ENCODE measurements around the gene LBH. TPM values are rescaled to one million over a fixed set of nuclear protein-coding genes. Genes with fewer than 3 reads are reported as not detected.

The LBH gene
- total and polyA plus RNA-seq, 2 experiments from 2014 or later: 17.5 to 30.3 TPM

DNA sequence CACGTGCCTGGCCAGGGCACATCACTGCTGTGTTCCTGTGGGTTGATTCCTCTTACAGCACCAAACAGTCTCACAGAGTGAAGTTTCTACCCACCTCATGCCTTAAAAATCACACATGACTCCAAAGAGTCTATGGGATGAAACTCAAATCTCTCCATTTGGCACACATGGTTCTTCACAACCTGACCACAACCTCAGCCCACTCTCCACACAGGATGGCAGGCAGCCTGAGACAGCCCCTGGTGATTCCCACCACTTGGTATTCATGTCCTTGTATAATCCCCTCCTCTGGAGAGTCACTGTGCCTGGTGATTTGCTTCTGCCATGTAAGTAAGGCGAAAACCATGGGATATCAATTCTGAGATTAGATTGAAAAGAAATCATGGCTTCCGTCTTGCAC is 46.2 kb downstream of the LBH start:
- H3K4me1 Mint-ChIP-seq: no peaks in the 10 kb centered on the region; the same call in 2 of the 3 replicates
- ATAC-seq (no peak), DNase-seq (ENCODE audit: low spot score) (no peak)
- Histone ChIP-seq H3K36me3 (ENCODE audit: insufficient read depth) (no peaks in the 10 kb centered on the region), H3K79me2 (replicated peaks; ENCODE audit: insufficient read depth) (no peaks in the 10 kb centered on the region), H3K4me1 (ENCODE audit: insufficient read depth) (no peaks in the 10 kb centered on the region), H3F3A (replicated peaks; ENCODE audit: low read depth) (no peaks in the 10 kb centered on the region), H3K27ac (ENCODE audit: low read depth) (no peak overlapping the region), H3K4me2 (no peak overlapping the region), H3K27me3 (ENCODE audit: insufficient read depth) (no peaks in the 10 kb centered on the region), H2AFZ (no peak overlapping the region), H4K20me1 (replicated peaks; ENCODE audit: insufficient read depth) (no peaks in the 10 kb centered on the region), H3K9me2 (ENCODE audit: insufficient read depth) (peaks cover 6% of the 10 kb centered on the region; the same call in 1 of the 2 replicates), H3K4me3 (no peak overlapping the region)
- H3K27ac Mint-ChIP-seq: no peak overlapping the region
- peaks cover 3% of the 10 kb centered on the region for H3K27me3 Mint-ChIP-seq (ENCODE audit: insufficient read depth, low read depth, poor library complexity)
- no peak overlapping the region for H3K4me3 Mint-ChIP-seq
- H3K36me3 Mint-ChIP-seq (ENCODE audit: low read depth): no peaks in the 10 kb centered on the region; the same call in 2 of the 3 replicates
- no peaks in the 10 kb centered on the region; the same call in 2 of the 3 replicates for H3K9me3 Mint-ChIP-seq
- no peak for TF ChIP-seq EZH2phosphoT487 (IDR thresholded peaks at IDR 0.05; ENCODE audit: unreplicated experiment)
- TF ChIP-seq REST (IDR thresholded peaks at IDR 0.05; ENCODE audit: unreplicated experiment): no peak
- TF ChIP-seq, protein P1, sequence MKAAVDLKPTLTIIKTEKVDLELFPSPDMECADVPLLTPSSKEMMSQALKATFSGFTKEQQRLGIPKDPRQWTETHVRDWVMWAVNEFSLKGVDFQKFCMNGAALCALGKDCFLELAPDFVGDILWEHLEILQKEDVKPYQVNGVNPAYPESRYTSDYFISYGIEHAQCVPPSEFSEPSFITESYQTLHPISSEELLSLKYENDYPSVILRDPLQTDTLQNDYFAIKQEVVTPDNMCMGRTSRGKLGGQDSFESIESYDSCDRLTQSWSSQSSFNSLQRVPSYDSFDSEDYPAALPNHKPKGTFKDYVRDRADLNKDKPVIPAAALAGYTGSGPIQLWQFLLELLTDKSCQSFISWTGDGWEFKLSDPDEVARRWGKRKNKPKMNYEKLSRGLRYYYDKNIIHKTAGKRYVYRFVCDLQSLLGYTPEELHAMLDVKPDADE (IDR thresholded peaks at IDR 0.05): no peak

DNA sequence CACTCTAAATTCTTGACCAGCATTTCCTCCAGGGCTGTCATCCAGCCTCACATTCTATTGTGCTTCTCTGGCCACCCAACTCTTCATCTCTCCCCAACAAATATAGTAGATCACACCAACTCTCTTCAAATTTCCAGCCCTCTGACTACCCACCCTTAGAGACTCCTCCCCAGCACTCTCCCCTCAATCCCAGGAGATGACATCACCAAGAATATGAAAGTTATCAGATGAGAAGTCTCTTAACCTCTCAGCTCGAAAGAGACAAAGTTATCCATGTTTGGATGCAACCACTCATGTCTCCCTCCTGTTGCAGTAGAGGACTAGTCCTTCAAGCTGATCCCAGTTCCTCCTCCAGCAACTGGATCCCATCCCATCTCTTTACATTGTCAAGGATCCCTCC is 47.1 kb downstream of the LBH start:
- Histone ChIP-seq H3K4me1 (ENCODE audit: insufficient read depth) (no peaks in the 10 kb centered on the region), H2AFZ (no peak overlapping the region), H3K79me2 (replicated peaks; ENCODE audit: insufficient read depth) (no peaks in the 10 kb centered on the region), H3K4me3 (no peak overlapping the region), H3K27me3 (ENCODE audit: insufficient read depth) (no peaks in the 10 kb centered on the region), H3K27ac (ENCODE audit: low read depth) (no peak overlapping the region), H3K36me3 (ENCODE audit: insufficient read depth) (no peaks in the 10 kb centered on the region), H4K20me1 (replicated peaks; ENCODE audit: insufficient read depth) (no peaks in the 10 kb centered on the region), H3K4me2 (no peak overlapping the region), H3K9me2 (ENCODE audit: insufficient read depth) (peaks cover 6% of the 10 kb centered on the region; the same call in 1 of the 2 replicates), H3F3A (replicated peaks; ENCODE audit: low read depth) (no peaks in the 10 kb centered on the region)
- H3K4me1 Mint-ChIP-seq: no peaks in the 10 kb centered on the region; the same call in 2 of the 3 replicates
- no peak overlapping the region for H3K4me3 Mint-ChIP-seq
- H3K27me3 Mint-ChIP-seq (ENCODE audit: insufficient read depth, low read depth, poor library complexity): peaks cover 3% of the 10 kb centered on the region
- H3K27ac Mint-ChIP-seq: no peak overlapping the region
- DNase-seq (ENCODE audit: low spot score) (no peak), ATAC-seq (no peak)
- H3K9me3 Mint-ChIP-seq: no peaks in the 10 kb centered on the region; the same call in 2 of the 3 replicates
- no peaks in the 10 kb centered on the region; the same call in 2 of the 3 replicates for H3K36me3 Mint-ChIP-seq (ENCODE audit: low read depth)
- no peak for TF ChIP-seq NANOG (IDR thresholded peaks at IDR 0.05; ENCODE audit: borderline replicate concordance)
- TF ChIP-seq, protein P2, sequence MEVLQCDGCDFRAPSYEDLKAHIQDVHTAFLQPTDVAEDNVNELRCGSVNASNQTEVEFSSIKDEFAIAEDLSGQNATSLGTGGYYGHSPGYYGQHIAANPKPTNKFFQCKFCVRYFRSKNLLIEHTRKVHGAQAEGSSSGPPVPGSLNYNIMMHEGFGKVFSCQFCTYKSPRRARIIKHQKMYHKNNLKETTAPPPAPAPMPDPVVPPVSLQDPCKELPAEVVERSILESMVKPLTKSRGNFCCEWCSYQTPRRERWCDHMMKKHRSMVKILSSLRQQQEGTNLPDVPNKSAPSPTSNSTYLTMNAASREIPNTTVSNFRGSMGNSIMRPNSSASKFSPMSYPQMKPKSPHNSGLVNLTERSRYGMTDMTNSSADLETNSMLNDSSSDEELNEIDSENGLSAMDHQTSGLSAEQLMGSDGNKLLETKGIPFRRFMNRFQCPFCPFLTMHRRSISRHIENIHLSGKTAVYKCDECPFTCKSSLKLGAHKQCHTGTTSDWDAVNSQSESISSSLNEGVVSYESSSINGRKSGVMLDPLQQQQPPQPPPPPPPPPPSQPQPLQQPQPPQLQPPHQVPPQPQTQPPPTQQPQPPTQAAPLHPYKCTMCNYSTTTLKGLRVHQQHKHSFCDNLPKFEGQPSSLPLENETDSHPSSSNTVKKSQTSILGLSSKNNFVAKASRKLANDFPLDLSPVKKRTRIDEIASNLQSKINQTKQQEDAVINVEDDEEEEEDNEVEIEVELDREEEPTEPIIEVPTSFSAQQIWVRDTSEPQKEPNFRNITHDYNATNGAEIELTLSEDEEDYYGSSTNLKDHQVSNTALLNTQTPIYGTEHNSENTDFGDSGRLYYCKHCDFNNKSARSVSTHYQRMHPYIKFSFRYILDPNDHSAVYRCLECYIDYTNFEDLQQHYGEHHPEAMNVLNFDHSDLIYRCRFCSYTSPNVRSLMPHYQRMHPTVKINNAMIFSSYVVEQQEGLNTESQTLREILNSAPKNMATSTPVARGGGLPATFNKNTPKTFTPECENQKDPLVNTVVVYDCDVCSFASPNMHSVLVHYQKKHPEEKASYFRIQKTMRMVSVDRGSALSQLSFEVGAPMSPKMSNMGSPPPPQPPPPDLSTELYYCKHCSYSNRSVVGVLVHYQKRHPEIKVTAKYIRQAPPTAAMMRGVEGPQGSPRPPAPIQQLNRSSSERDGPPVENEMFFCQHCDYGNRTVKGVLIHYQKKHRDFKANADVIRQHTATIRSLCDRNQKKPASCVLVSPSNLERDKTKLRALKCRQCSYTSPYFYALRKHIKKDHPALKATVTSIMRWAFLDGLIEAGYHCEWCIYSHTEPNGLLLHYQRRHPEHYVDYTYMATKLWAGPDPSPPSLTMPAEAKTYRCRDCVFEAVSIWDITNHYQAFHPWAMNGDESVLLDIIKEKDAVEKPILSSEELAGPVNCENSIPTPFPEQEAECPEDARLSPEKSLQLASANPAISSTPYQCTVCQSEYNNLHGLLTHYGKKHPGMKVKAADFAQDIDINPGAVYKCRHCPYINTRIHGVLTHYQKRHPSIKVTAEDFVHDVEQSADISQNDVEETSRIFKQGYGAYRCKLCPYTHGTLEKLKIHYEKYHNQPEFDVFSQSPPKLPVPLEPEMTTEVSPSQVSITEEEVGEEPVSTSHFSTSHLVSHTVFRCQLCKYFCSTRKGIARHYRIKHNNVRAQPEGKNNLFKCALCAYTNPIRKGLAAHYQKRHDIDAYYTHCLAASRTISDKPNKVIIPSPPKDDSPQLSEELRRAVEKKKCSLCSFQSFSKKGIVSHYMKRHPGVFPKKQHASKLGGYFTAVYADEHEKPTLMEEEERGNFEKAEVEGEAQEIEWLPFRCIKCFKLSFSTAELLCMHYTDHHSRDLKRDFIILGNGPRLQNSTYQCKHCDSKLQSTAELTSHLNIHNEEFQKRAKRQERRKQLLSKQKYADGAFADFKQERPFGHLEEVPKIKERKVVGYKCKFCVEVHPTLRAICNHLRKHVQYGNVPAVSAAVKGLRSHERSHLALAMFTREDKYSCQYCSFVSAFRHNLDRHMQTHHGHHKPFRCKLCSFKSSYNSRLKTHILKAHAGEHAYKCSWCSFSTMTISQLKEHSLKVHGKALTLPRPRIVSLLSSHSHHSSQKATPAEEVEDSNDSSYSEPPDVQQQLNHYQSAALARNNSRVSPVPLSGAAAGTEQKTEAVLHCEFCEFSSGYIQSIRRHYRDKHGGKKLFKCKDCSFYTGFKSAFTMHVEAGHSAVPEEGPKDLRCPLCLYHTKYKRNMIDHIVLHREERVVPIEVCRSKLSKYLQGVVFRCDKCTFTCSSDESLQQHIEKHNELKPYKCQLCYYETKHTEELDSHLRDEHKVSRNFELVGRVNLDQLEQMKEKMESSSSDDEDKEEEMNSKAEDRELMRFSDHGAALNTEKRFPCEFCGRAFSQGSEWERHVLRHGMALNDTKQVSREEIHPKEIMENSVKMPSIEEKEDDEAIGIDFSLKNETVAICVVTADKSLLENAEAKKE (CRISPR knock-in tag; IDR thresholded peaks at IDR 0.05): no peak
- TF ChIP-seq ZNF114 (CRISPR knock-in tag; IDR thresholded peaks at IDR 0.05): no peak
- TF ChIP-seq ZNF331 (CRISPR knock-in tag; IDR thresholded peaks at IDR 0.05; ENCODE audit: low read depth): no peak
- no peak for TF ChIP-seq POLR2AphosphoS5 (IDR thresholded peaks at IDR 0.05; ENCODE audit: low read depth)
- TF ChIP-seq EZH2 (IDR thresholded peaks at IDR 0.05; ENCODE audit: low read depth, unreplicated experiment): no peak
